Activated B cell treated with CpG ODN at 0.5 μM for 24 hours (primary cell): ENCODE data around the gene TMED6. TPM values are rescaled to one million over a fixed set of nuclear protein-coding genes. Genes with fewer than 3 reads are reported as not detected.

ENCODE experiments used
- ATAC-seq: fragments of 200-7000 bp; cut with Tn5 transposase; one replicate; pipeline ENCODE4 v1.10.0; 2021; ENCODE audit warnings: low read depth, mild to moderate bottlenecking, moderate library complexity
- CTCF ChIA-PET: fragments of 350-600 bp; sonication (Branson Sonifier 250); formaldehyde crosslinking; loops from one replicate; lab custom pipeline; 2021; ENCODE audit warnings: antibody characterized with exemption; lab: Charles Lee
- POLR2A ChIA-PET: fragments of 350-600 bp; sonication (Branson Sonifier 250); formaldehyde crosslinking; loops from one replicate; lab custom pipeline; 2021; ENCODE audit warnings: antibody characterized with exemption; lab: Charles Lee
- DNase-seq: peaks from one replicate; pipeline ENCODE4 v3.0.0; 2022
- H3K27ac Mint-ChIP-seq: one replicate; pipeline ENCODE4 v1.8.0; 2020; ENCODE audit warnings: mixed read lengths
- H3K27me3 Mint-ChIP-seq: one replicate; pipeline ENCODE4 v1.8.0; 2021; ENCODE audit warnings: mixed read lengths
- H3K36me3 Mint-ChIP-seq: one replicate; pipeline ENCODE4 v1.8.0; 2021; ENCODE audit warnings: low read depth, mixed read lengths
- H3K4me1 Mint-ChIP-seq: one replicate; pipeline ENCODE4 v1.8.0; 2021; ENCODE audit warnings: mixed read lengths
- H3K4me3 Mint-ChIP-seq: one replicate; pipeline ENCODE4 v1.8.0; 2020; ENCODE audit warnings: mild to moderate bottlenecking, mixed read lengths
- H3K9me3 Mint-ChIP-seq: one replicate; pipeline ENCODE4 v1.8.0; 2020; ENCODE audit warnings: mixed read lengths
- intact Hi-C: fragments of 100-400 bp; cut with micrococcal nuclease; formaldehyde crosslinking; loops from one replicate; pipeline ENCODE4 v1.15.1; 2024
- total RNA-seq: library from RNA; stranded (reverse); gene quantifications from 2 replicates; pipeline ENCODE4 v1.2.3, GENCODE V29; 2022
- TF ChIP-seq, protein P1 (sequence below): fragments of 200-600 bp; IDR thresholded peaks from one replicate; pipeline ENCODE4 v1.8.0; 2022; ENCODE audit warnings: antibody characterized with exemption, mild to moderate bottlenecking

TMED6 gene
- total RNA-seq, 1 donor from 2014 or later, result 2.0 TPM

DNA sequence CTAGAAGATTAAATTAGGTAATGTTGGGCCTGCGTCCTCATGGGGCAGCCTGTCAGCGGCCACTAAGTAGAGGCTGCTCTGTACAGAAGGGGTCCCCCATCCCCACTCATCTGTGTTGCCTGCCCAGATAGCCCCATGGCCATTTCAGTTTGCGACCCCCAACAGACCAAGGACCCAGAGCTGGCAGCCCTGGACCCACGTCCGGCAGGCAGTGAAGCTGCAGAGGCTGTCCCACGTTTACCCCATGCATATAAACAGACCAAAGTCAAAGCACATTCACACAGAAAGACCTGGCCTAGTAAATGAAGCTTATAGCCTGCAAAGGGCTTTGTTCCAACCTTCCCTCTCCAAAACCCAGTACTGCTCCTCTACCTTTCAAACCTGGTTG, 25.8 kb downstream of the TMED6 start:
- no peaks in the 10 kb centered on the region for H3K9me3 Mint-ChIP-seq
- TF ChIP-seq, protein P1, sequence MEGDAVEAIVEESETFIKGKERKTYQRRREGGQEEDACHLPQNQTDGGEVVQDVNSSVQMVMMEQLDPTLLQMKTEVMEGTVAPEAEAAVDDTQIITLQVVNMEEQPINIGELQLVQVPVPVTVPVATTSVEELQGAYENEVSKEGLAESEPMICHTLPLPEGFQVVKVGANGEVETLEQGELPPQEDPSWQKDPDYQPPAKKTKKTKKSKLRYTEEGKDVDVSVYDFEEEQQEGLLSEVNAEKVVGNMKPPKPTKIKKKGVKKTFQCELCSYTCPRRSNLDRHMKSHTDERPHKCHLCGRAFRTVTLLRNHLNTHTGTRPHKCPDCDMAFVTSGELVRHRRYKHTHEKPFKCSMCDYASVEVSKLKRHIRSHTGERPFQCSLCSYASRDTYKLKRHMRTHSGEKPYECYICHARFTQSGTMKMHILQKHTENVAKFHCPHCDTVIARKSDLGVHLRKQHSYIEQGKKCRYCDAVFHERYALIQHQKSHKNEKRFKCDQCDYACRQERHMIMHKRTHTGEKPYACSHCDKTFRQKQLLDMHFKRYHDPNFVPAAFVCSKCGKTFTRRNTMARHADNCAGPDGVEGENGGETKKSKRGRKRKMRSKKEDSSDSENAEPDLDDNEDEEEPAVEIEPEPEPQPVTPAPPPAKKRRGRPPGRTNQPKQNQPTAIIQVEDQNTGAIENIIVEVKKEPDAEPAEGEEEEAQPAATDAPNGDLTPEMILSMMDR, result no peak
- intact Hi-C loops, result no loop called here
- H3K4me3 Mint-ChIP-seq, result no peak overlapping the region
- H3K27ac Mint-ChIP-seq, result no peak overlapping the region
- CTCF ChIA-PET, result no interaction called here
- H3K36me3 Mint-ChIP-seq, result peaks cover 74% of the 10 kb centered on the region
- H3K27me3 Mint-ChIP-seq, result no peaks in the 10 kb centered on the region
- no peak for DNase-seq
- H3K4me1 Mint-ChIP-seq, result peaks cover 34% of the 10 kb centered on the region
- no peak for ATAC-seq
- POLR2A ChIA-PET, result interaction anchor here (0.7 kb wide), 1 partner anchor 932 kb away, joined by 5 read pairs; no protein-coding TSS in a partner anchor

DNA sequence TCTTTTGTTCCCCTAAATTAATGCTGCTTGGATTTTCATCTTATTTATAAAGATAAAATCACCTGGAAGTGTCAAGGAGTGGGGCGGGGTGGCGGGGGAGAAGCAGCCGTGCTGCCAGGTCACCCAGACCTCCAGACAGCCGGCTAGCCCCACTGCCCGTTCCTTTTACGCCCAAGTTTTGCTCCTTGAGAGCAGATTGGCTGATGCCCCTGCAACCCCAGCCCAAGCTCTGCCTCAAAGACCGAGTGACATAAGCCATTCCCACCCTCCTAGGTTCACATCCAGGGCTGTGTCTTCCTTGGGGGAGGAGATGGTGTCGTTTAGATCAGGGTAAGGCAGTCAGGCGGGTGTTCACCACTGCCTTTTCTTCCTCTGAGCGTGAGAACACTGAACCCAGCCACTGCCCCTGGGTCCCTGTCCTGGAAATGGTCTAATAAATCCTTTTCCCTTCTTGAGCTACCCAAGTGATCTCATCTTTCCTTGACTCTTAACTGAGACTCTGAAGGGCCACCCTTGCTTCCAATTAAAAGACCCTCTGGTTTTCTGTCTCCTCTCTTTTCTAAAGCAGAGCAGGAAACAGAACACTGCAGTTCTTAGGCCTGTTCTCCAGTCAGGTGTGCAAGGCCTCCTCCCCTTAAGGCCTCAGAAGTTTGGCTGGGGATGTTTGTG, 26.9 kb downstream of the TMED6 start:
- TF ChIP-seq, protein P1, result no peak
- Mint-ChIP-seq H3K4me3 (no peak overlapping the region), H3K9me3 (no peaks in the 10 kb centered on the region), H3K36me3 (peaks cover 80% of the 10 kb centered on the region), H3K27ac (no peak overlapping the region), H3K4me1 (peaks cover 33% of the 10 kb centered on the region), H3K27me3 (no peaks in the 10 kb centered on the region)
- ChIA-PET CTCF (no interaction called here), POLR2A (interaction anchor here (0.7 to 1.2 kb wide), 3 partner anchors 51 to 933 kb away, joined by 3 to 5 read pairs (median 5); no protein-coding TSS in a partner anchor)
- intact Hi-C loops, result no loop called here
- no peak for ATAC-seq
- DNase-seq, result no peak

DNA sequence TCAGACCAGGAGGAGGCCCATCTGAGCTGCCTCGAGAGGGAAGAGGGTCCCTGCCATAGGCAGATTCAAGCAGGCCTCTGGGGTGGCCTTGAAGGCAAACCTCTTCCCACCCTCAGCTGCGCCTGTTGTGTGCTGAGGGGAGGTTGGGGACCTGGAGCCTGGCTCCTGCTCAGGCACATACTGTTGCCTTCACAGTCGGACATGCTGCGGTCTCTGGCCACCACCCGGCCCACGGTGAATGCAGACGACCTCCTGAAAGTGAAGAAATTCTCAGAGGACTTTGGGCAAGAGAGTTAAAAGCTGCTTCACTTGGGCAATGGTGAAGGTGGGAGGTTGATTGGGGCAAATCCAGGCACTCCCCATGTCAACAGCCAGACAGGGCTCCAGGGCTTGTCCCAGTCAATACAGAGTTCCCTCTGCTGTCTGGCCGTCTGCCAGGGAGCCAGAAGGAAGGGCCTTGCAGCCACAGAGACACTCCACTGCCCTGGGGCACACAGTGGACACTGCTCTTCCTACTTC, 27.5 kb downstream of the TMED6 start:
- ATAC-seq, result no peak
- Mint-ChIP-seq H3K9me3 (no peaks in the 10 kb centered on the region), H3K36me3 (peaks cover 84% of the 10 kb centered on the region), H3K4me3 (no peak overlapping the region), H3K27ac (no peak overlapping the region), H3K27me3 (no peaks in the 10 kb centered on the region), H3K4me1 (peaks cover 26% of the 10 kb centered on the region)
- no peak for DNase-seq
- POLR2A ChIA-PET, result interaction anchor here (0.6 to 1.2 kb wide), 3 partner anchors 12 to 52 kb away, joined by 3 to 4 read pairs (median 3); no protein-coding TSS in a partner anchor
- intact Hi-C loops, result no loop called here
- CTCF ChIA-PET, result no interaction called here
- TF ChIP-seq, protein P1, result no peak

DNA sequence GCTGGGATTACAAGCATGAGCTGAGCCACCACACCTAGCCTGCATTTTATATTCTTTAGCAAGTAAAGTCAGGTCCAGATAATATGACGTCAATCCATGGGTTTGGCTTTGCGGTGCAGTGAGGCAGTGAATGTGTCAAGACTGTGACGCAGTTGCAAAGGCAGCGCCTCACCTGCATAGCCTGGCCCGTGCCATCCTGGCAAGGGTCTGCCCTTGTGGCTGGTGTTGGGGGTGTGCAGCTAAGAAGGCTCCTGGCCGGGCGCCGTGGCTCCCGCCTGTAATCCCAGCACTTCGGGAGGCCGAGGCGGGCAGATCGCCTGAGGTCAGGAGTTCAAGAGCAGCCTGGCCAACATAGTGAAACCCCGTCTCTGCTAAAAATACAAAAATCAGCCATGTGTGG, 28.2 kb downstream of the TMED6 start:
- DNase-seq (no peak), ATAC-seq (no peak)
- ChIA-PET CTCF (no interaction called here), POLR2A (interaction anchor here (0.6 to 1.2 kb wide), 2 partner anchors 11 to 52 kb away, joined by 3 read pairs; no protein-coding TSS in a partner anchor)
- peaks cover 20% of the 10 kb centered on the region for H3K4me1 Mint-ChIP-seq
- no peak overlapping the region for H3K4me3 Mint-ChIP-seq
- no peak overlapping the region for H3K27ac Mint-ChIP-seq
- no peaks in the 10 kb centered on the region for H3K27me3 Mint-ChIP-seq
- TF ChIP-seq, protein P1, result no peak
- H3K36me3 Mint-ChIP-seq, result peaks cover 84% of the 10 kb centered on the region
- intact Hi-C loops, result no loop called here
- no peaks in the 10 kb centered on the region for H3K9me3 Mint-ChIP-seq

DNA sequence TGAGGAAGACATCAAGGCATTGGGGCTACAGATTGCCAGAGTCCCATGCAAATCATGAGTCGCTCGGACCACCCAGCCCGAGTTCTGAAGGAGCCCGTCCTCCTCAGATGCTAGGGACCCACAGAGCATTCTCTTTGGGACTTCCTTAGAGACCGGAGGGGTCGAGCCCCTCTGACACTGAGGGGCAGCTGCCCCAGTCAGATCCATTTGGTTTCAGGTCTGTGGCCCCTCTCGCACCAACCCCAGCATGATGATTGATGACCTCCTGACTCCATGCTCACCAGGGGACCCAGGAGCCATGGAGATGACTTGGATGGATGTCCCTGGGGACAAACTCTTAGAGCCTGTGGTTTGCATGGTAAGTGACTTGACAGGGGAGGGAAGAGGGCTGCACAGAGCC, 29.2 kb downstream of the TMED6 start:
- Mint-ChIP-seq H3K27me3 (no peaks in the 10 kb centered on the region), H3K4me3 (no peak overlapping the region), H3K27ac (no peak overlapping the region), H3K4me1 (peaks cover 15% of the 10 kb centered on the region), H3K9me3 (no peaks in the 10 kb centered on the region), H3K36me3 (peaks cover 86% of the 10 kb centered on the region)
- TF ChIP-seq, protein P1, result no peak
- intact Hi-C loops, result no loop called here
- ChIA-PET CTCF (no interaction called here), POLR2A (no interaction called here)
- ATAC-seq, result no peak
- DNase-seq, result no peak
